Activated naive CD8-positive, alpha-beta T cell treated with anti-CD3 and anti-CD28 coated beads, Interleukin-2, amount 50 U/mL, for 24 hours (primary cell): Measurements from ENCODE around the gene ANTXR1.

ENCODE experiments used
- ATAC-seq: fragments of 150-1000 bp; cut with Tn5 transposase; one replicate; pipeline ENCODE4 v1.10.0; 2021
- DNase-seq: peaks from one replicate; pipeline ENCODE4 v3.0.0; 2021
- H3K27ac Mint-ChIP-seq: one replicate; pipeline ENCODE4 v1.8.0; 2021; ENCODE audit warnings: mild to moderate bottlenecking, mixed read lengths
- H3K27me3 Mint-ChIP-seq: one replicate; pipeline ENCODE4 v1.8.0; 2021; ENCODE audit warnings: mixed read lengths
- H3K36me3 Mint-ChIP-seq: one replicate; pipeline ENCODE4 v1.8.0; 2021; ENCODE audit warnings: low read depth, mixed read lengths
- H3K4me1 Mint-ChIP-seq: one replicate; pipeline ENCODE4 v1.8.0; 2021; ENCODE audit warnings: mixed read lengths
- H3K4me3 Mint-ChIP-seq: one replicate; pipeline ENCODE4 v1.8.0; 2021; ENCODE audit warnings: mild to moderate bottlenecking, moderate library complexity, mixed read lengths
- H3K9me3 Mint-ChIP-seq: one replicate; pipeline ENCODE4 v1.8.0; 2021; ENCODE audit warnings: mixed read lengths

ANTXR1 gene

GRCh38 chr2:69062307-69062962, 49.5 kb downstream of the ANTXR1 start:
- peaks cover 56% of the 10 kb centered on the region for H3K27me3 Mint-ChIP-seq
- no peak for ATAC-seq

GRCh38 chr2:69065735-69066336, 52.9 kb downstream of the ANTXR1 start:
- H3K36me3 Mint-ChIP-seq, result no peaks in the 10 kb centered on the region
- peaks cover 33% of the 10 kb centered on the region for H3K27me3 Mint-ChIP-seq
- ATAC-seq, result no peak
- DNase-seq, result no peak
- H3K4me3 Mint-ChIP-seq, result no peak overlapping the region
- peaks cover 7% of the 10 kb centered on the region for H3K9me3 Mint-ChIP-seq
- H3K27ac Mint-ChIP-seq, result no peak overlapping the region
- H3K4me1 Mint-ChIP-seq, result no peaks in the 10 kb centered on the region

More at GRCh38 chr2:69062307-69062962, 49.5 kb downstream of the ANTXR1 start:
- no peak overlapping the region for H3K27ac Mint-ChIP-seq
- peaks cover 7% of the 10 kb centered on the region for H3K9me3 Mint-ChIP-seq
- H3K36me3 Mint-ChIP-seq, result no peaks in the 10 kb centered on the region
- DNase-seq, result no peak
- H3K4me3 Mint-ChIP-seq, result no peak overlapping the region
- no peaks in the 10 kb centered on the region for H3K4me1 Mint-ChIP-seq

GRCh38 chr2:69067026-69067630, 54.1 kb downstream of the ANTXR1 start:
- Mint-ChIP-seq H3K9me3 (peaks cover 7% of the 10 kb centered on the region), H3K4me3 (no peak overlapping the region), H3K27ac (no peak overlapping the region), H3K36me3 (no peaks in the 10 kb centered on the region), H3K4me1 (no peaks in the 10 kb centered on the region), H3K27me3 (peaks cover 21% of the 10 kb centered on the region)
- DNase-seq (no peak), ATAC-seq (no peak)

- Mint-ChIP-seq H3K4me3 (no peak overlapping the region), H3K27me3 (peaks cover 16% of the 10 kb centered on the region)
- no peak for ATAC-seq
Measured at GRCh38 chr2:69067866-69068265, 54.9 kb downstream of the ANTXR1 start.

GRCh38 chr2:69070969-69071368, 58.0 kb downstream of the ANTXR1 start:
- Mint-ChIP-seq H3K4me1 (no peaks in the 10 kb centered on the region), H3K27me3 (peaks cover 7% of the 10 kb centered on the region), H3K9me3 (no peaks in the 10 kb centered on the region), H3K36me3 (no peaks in the 10 kb centered on the region), H3K27ac (no peak overlapping the region), H3K4me3 (no peak overlapping the region)
- DNase-seq (no peak), ATAC-seq (no peak)

More at GRCh38 chr2:69067866-69068265, 54.9 kb downstream of the ANTXR1 start:
- Mint-ChIP-seq H3K4me1 (no peaks in the 10 kb centered on the region), H3K27ac (no peak overlapping the region), H3K36me3 (no peaks in the 10 kb centered on the region), H3K9me3 (peaks cover 7% of the 10 kb centered on the region)
- no peak for DNase-seq

GRCh38 chr2:69073928-69074570, 61.1 kb downstream of the ANTXR1 start:
- no peak for DNase-seq
- Mint-ChIP-seq H3K4me1 (no peaks in the 10 kb centered on the region), H3K36me3 (no peaks in the 10 kb centered on the region), H3K4me3 (no peak overlapping the region), H3K27me3 (peaks cover 3% of the 10 kb centered on the region), H3K9me3 (no peaks in the 10 kb centered on the region), H3K27ac (no peak overlapping the region)
- ATAC-seq, result no peak

- Mint-ChIP-seq H3K36me3 (no peaks in the 10 kb centered on the region), H3K27me3 (peaks cover 3% of the 10 kb centered on the region), H3K27ac (no peak overlapping the region), H3K9me3 (no peaks in the 10 kb centered on the region), H3K4me3 (no peak overlapping the region), H3K4me1 (no peaks in the 10 kb centered on the region)
- no peak for DNase-seq
- ATAC-seq, result no peak
Measured at GRCh38 chr2:69074918-69075317, 61.9 kb downstream of the ANTXR1 start.

GRCh38 chr2:69075486-69075885, 62.5 kb downstream of the ANTXR1 start:
- Mint-ChIP-seq H3K4me3 (no peak overlapping the region), H3K4me1 (no peaks in the 10 kb centered on the region), H3K9me3 (no peaks in the 10 kb centered on the region), H3K27ac (no peak overlapping the region), H3K27me3 (peaks cover 4% of the 10 kb centered on the region), H3K36me3 (no peaks in the 10 kb centered on the region)
- ATAC-seq (no peak), DNase-seq (no peak)

- Mint-ChIP-seq H3K4me1 (no peaks in the 10 kb centered on the region), H3K36me3 (no peaks in the 10 kb centered on the region), H3K9me3 (no peaks in the 10 kb centered on the region), H3K27ac (no peak overlapping the region), H3K27me3 (peaks cover 11% of the 10 kb centered on the region), H3K4me3 (no peak overlapping the region)
- DNase-seq (no peak), ATAC-seq (no peak)
Measured at GRCh38 chr2:69076601-69077000, 63.6 kb downstream of the ANTXR1 start.

- peaks cover 4% of the 10 kb centered on the region for H3K4me1 Mint-ChIP-seq
- no peaks in the 10 kb centered on the region for H3K36me3 Mint-ChIP-seq
- H3K27ac Mint-ChIP-seq, result no peak overlapping the region
- H3K9me3 Mint-ChIP-seq, result no peaks in the 10 kb centered on the region
- DNase-seq (no peak), ATAC-seq (no peak)
- peaks cover 11% of the 10 kb centered on the region for H3K27me3 Mint-ChIP-seq
- no peak overlapping the region for H3K4me3 Mint-ChIP-seq
Measured at GRCh38 chr2:69077252-69077950, 64.4 kb downstream of the ANTXR1 start.

GRCh38 chr2:69080071-69080470, 67.1 kb downstream of the ANTXR1 start:
- no peaks in the 10 kb centered on the region for H3K36me3 Mint-ChIP-seq
- H3K9me3 Mint-ChIP-seq, result no peaks in the 10 kb centered on the region
- H3K27me3 Mint-ChIP-seq, result peaks cover 18% of the 10 kb centered on the region
- no peak overlapping the region for H3K4me3 Mint-ChIP-seq
- no peak for DNase-seq
- H3K4me1 Mint-ChIP-seq, result peaks cover 6% of the 10 kb centered on the region
- no peak for ATAC-seq
- H3K27ac Mint-ChIP-seq, result no peak overlapping the region

- Mint-ChIP-seq H3K27me3 (peaks cover 16% of the 10 kb centered on the region), H3K27ac (no peak overlapping the region)
Measured at GRCh38 chr2:69081001-69081580, 68.1 kb downstream of the ANTXR1 start.

GRCh38 chr2:69081757-69082156, 68.8 kb downstream of the ANTXR1 start:
- no peaks in the 10 kb centered on the region for H3K36me3 Mint-ChIP-seq
- peaks cover 6% of the 10 kb centered on the region for H3K4me1 Mint-ChIP-seq
- no peak overlapping the region for H3K4me3 Mint-ChIP-seq
- H3K27me3 Mint-ChIP-seq, result peaks cover 20% of the 10 kb centered on the region
- ATAC-seq (no peak), DNase-seq (no peak)
- H3K27ac Mint-ChIP-seq, result no peak overlapping the region
- H3K9me3 Mint-ChIP-seq, result no peaks in the 10 kb centered on the region

More at GRCh38 chr2:69081001-69081580, 68.1 kb downstream of the ANTXR1 start:
- Mint-ChIP-seq H3K9me3 (no peaks in the 10 kb centered on the region), H3K36me3 (no peaks in the 10 kb centered on the region), H3K4me3 (no peak overlapping the region), H3K4me1 (peaks cover 6% of the 10 kb centered on the region)
- DNase-seq (no peak), ATAC-seq (no peak)

- H3K27me3 Mint-ChIP-seq, result peaks cover 24% of the 10 kb centered on the region
- no peaks in the 10 kb centered on the region for H3K36me3 Mint-ChIP-seq
- H3K27ac Mint-ChIP-seq, result no peak overlapping the region
- H3K4me3 Mint-ChIP-seq, result no peak overlapping the region
- H3K9me3 Mint-ChIP-seq, result no peaks in the 10 kb centered on the region
- ATAC-seq (no peak), DNase-seq (no peak)
- peaks cover 6% of the 10 kb centered on the region for H3K4me1 Mint-ChIP-seq
Measured at GRCh38 chr2:69082430-69082997, 69.5 kb downstream of the ANTXR1 start.
